C4-2B (cell line): ENCODE results near the gene BMPR2.

ENCODE experiments used
- CTCF ChIP-seq: fragments of 450-650 bp; conservative IDR thresholded peaks from 2 replicates; pipeline ENCODE4 v1.5.1; 2017; ENCODE audit warnings: mild to moderate bottlenecking
- ZFX ChIP-seq: fragments of 450-650 bp; IDR thresholded peaks from 2 replicates; pipeline ENCODE4 v1.6.1; 2017

- TF ChIP-seq CTCF: no peak
- no peak for TF ChIP-seq ZFX
Measured at GRCh38 chr2:202574541-202574940, 198.4 kb downstream of the BMPR2 start.
